Right ventricle myocardium superior (tissue), 1 donor: Measurements from ENCODE around the gene ADAMTS18. TPM values are rescaled to one million over a fixed set of nuclear protein-coding genes. Genes with fewer than 3 reads are reported as not detected.
"Not testable (repeated sequence)": the region's sequence is repeated elsewhere in the genome, so short reads cannot be mapped to it uniquely, and the experiment has no call there.

ENCODE experiments used
- ATAC-seq: fragments of 200-7000 bp; cut with Tn5 transposase; one replicate; pipeline ENCODE4 v1.9.1; 2020; ENCODE audit warnings: mild to moderate bottlenecking; ENCODE audit not compliant: poor library complexity
- DNase-seq: peaks from one replicate; pipeline ENCODE4 v3.0.0-alpha.2; 2020
- intact Hi-C: fragments of 100-400 bp; cut with DNase I; formaldehyde crosslinking; loops from one replicate; pipeline ENCODE4 v1.11.2; 2022
- total RNA-seq: library from RNA; stranded (reverse); fragmentation: NEBNext Ultra II Directional; extraction: Animal tissue kit (Norgen Biotek cat#: 25700); gene quantifications from one replicate; pipeline ENCODE4 v1.2.1, GENCODE V29; 2021
- donor health status: DM: no; HTN: yes; CAD: no; lungs with severe emphysema.

Gene ADAMTS18
- total RNA-seq, 1 donor from 2014 or later, result not detected

GRCh38 chr16:77306075-77306474 lies 128.8 kb downstream of the ADAMTS18 start:
- DNase-seq (no peak), ATAC-seq (no peak)
- intact Hi-C loops, result loop anchor here (10.0 kb wide), 1 partner anchor 61 kb away; no protein-coding TSS in a partner anchor

GRCh38 chr16:77304877-77305276 lies 130.0 kb downstream of the ADAMTS18 start:
- intact Hi-C loops, result loop anchor here (10.0 kb wide), 1 partner anchor 60 kb away; no protein-coding TSS in a partner anchor
- ATAC-seq (no peak), DNase-seq (no peak)

- intact Hi-C loops, result loop anchor here (10.0 kb wide), 1 partner anchor 59 kb away; no protein-coding TSS in a partner anchor
- DNase-seq (no peak), ATAC-seq (no peak)
Measured at GRCh38 chr16:77304134-77304533, 130.7 kb downstream of the ADAMTS18 start.

GRCh38 chr16:77302674-77303073 lies 132.2 kb downstream of the ADAMTS18 start:
- intact Hi-C loops, result loop anchor here (10.0 kb wide), 1 partner anchor 58 kb away; no protein-coding TSS in a partner anchor
- DNase-seq (no peak), ATAC-seq (no peak)

- ATAC-seq (no peak), DNase-seq (no peak)
- intact Hi-C loops, result loop anchor here (10.0 kb wide), 1 partner anchor 57 kb away; no protein-coding TSS in a partner anchor
Measured at GRCh38 chr16:77302249-77302648, 132.6 kb downstream of the ADAMTS18 start.

- intact Hi-C loops, result loop anchor here (10.0 kb wide), 1 partner anchor 55 kb away; no protein-coding TSS in a partner anchor
- ATAC-seq (no peak), DNase-seq (no peak)
Measured at GRCh38 chr16:77300256-77300655, 134.6 kb downstream of the ADAMTS18 start.

GRCh38 chr16:77299395-77299794 lies 135.4 kb downstream of the ADAMTS18 start:
- ATAC-seq, result no peak
- DNase-seq, result no peak
- intact Hi-C loops, result no loop called here

GRCh38 chr16:77298418-77299360 lies 136.1 kb downstream of the ADAMTS18 start:
- ATAC-seq (no peak), DNase-seq (no peak)
- intact Hi-C loops, result no loop called here

GRCh38 chr16:77297996-77298395 lies 136.8 kb downstream of the ADAMTS18 start:
- ATAC-seq (no peak), DNase-seq (no peak)
- intact Hi-C loops, result no loop called here

- intact Hi-C loops, result no loop called here
- DNase-seq, result no peak
- ATAC-seq, result no peak
Measured at GRCh38 chr16:77295896-77296295, 138.9 kb downstream of the ADAMTS18 start.

GRCh38 chr16:77290451-77291115 lies 144.3 kb downstream of the ADAMTS18 start:
- intact Hi-C loops, result no loop called here
- DNase-seq (no peak), ATAC-seq (no peak)

GRCh38 chr16:77289331-77289809 lies 145.5 kb downstream of the ADAMTS18 start:
- DNase-seq (no peak), ATAC-seq (no peak)
- intact Hi-C loops, result no loop called here

- intact Hi-C loops, result no loop called here
- no peak for DNase-seq
- ATAC-seq, result no peak
Measured at GRCh38 chr16:77288222-77288621, 146.6 kb downstream of the ADAMTS18 start.

GRCh38 chr16:77285676-77286075 lies 149.2 kb downstream of the ADAMTS18 start:
- intact Hi-C loops, result no loop called here
- ATAC-seq (no peak), DNase-seq (no peak)

GRCh38 chr16:77282345-77282744 lies 152.5 kb downstream of the ADAMTS18 start:
- DNase-seq, result no peak
- ATAC-seq, result no peak
- intact Hi-C loops, result no loop called here

- DNase-seq, intact Hi-C loops, ATAC-seq: not testable (repeated sequence)
Measured at GRCh38 chr16:77279316-77279715, 155.5 kb downstream of the ADAMTS18 start.

- ATAC-seq (no peak), DNase-seq (no peak)
- intact Hi-C loops, result no loop called here
Measured at GRCh38 chr16:77277571-77277970, 157.3 kb downstream of the ADAMTS18 start.

GRCh38 chr16:77277141-77277540 lies 157.7 kb downstream of the ADAMTS18 start:
- ATAC-seq (no peak), DNase-seq (no peak)
- intact Hi-C loops, result no loop called here

GRCh38 chr16:77276661-77277060 lies 158.2 kb downstream of the ADAMTS18 start:
- DNase-seq, result no peak
- intact Hi-C loops, result no loop called here
- ATAC-seq, result no peak
